K562 (cell line): ENCODE measurements around the gene TRIM38. TPM values are rescaled to one million over a fixed set of nuclear protein-coding genes. Genes with fewer than 3 reads are reported as not detected.
A peak's percentile ranks its signal among the peaks of the same experiment; 100 is the strongest.

Experiments used
- ATF4 ChIP-seq: fragments of 450-650 bp; formaldehyde crosslinking; IDR thresholded peaks from 2 replicates; pipeline ENCODE4 v1.4.0; 2022; ENCODE audit warnings: mild to moderate bottlenecking, moderate library complexity
- BCLAF1 ChIP-seq, 2 experiments: fragments of 450-650 bp in 1 of 2; IDR thresholded peaks; 2 replicates each; pipeline ENCODE4 v1.6.1; 2011 to 2017; ENCODE audit warnings: low read depth in 2 of 2, antibody characterized with exemption in 1 of 2, borderline replicate concordance in 1 of 2, low read length in 1 of 2, mild to moderate bottlenecking in 1 of 2, mixed read lengths in 1 of 2; ENCODE audit not compliant: control insufficient read depth in 1 of 2
- EWSR1 ChIP-seq: fragments of 450-650 bp; IDR thresholded peaks from 2 replicates; pipeline ENCODE4 v1.6.1; 2018; ENCODE audit warnings: borderline replicate concordance, mild to moderate bottlenecking, low read depth, moderate library complexity; ENCODE audit not compliant: partially characterized antibody
- HMGXB4 ChIP-seq: sonication (generic); formaldehyde crosslinking; IDR thresholded peaks from 2 replicates; pipeline ENCODE4 v1.8.1; 2023; ENCODE audit warnings: mild to moderate bottlenecking, missing genetic modification reagents
- MNT ChIP-seq, 2 experiments: fragments of 450-650 bp; conservative IDR thresholded peaks; 2 replicates each; pipeline ENCODE4 v1.6.1; 2017; ENCODE audit warnings: mild to moderate bottlenecking in 2 of 2, moderate library complexity in 2 of 2
- NCOR1 ChIP-seq: fragments of 450-650 bp; IDR thresholded peaks from 2 replicates; pipeline ENCODE4 v1.6.1; 2016; ENCODE audit warnings: mild to moderate bottlenecking, moderate library complexity
- NFE2L1 ChIP-seq: fragments of 450-650 bp; IDR thresholded peaks from 2 replicates; pipeline ENCODE4 v1.6.1; 2016; ENCODE audit warnings: missing genetic modification characterization, low read depth, mild to moderate bottlenecking, missing compliant biosample characterization, moderate library complexity, borderline replicate concordance
- PHB ChIP-seq: fragments of 250-450 bp; sonication (Bioruptor Pico); IDR thresholded peaks from 2 replicates; pipeline ENCODE4 v1.5.0; 2021
- XRCC5 ChIP-seq: fragments of 200-400 bp; formaldehyde crosslinking; IDR thresholded peaks from 2 replicates; pipeline ENCODE4 v1.6.1; 2017; ENCODE audit warnings: low read depth, mild to moderate bottlenecking, low read length
- ZNF146 ChIP-seq: IDR thresholded peaks from one replicate; pipeline ENCODE4 v1.6.1; 2018; ENCODE audit warnings: missing compliant biosample characterization; ENCODE audit not compliant: unreplicated experiment
- ZNF280A ChIP-seq: fragments of 450-650 bp; IDR thresholded peaks from 2 replicates; pipeline ENCODE4 v1.6.1; 2018; ENCODE audit warnings: mild to moderate bottlenecking, low read depth; ENCODE audit not compliant: partially characterized antibody
- polyA plus RNA-seq, 8 experiments: library from polyadenylated mRNA; depleted of rRNA in 4 of 8; stranded (reverse) in 5 of 8; unstranded in 3 of 8; fragments of >200 nt; fragmentation: Nextera tagmentation in 2 of 8; fragmentation: Illumina TruSeq in 1 of 8; extraction: Ambion mirVana in 2 of 8; extraction: Trizol in 1 of 8; gene quantifications; 2 replicates each; pipeline versions ENCODE4 v1.2.1 to v1.2.3, GENCODE V29; 2011 to 2014; ENCODE audit warnings: inconsistent platforms in 1 of 8, missing spikeins in 1 of 8
- total RNA-seq, 7 experiments: library from RNA; depleted of rRNA in 6 of 7; stranded (reverse); fragments of >200 nt in 6 of 7; fragmentation: Illumina TruSeq in 2 of 7; extraction: Trizol in 2 of 7; gene quantifications; 2 replicates each; pipeline versions ENCODE4 v1.2.1 to v1.2.3, GENCODE V29; 2011 to 2021; ENCODE audit warnings: low replicate concordance in 1 of 7

Gene TRIM38
- total and polyA plus RNA-seq, 9 of the 15 experiments (the other 6 are each of a cell fraction or from before 2014, with no cell fraction given): 1.7 to 6.7 (median 6.3) TPM

- no peak for TF ChIP-seq ZNF280A
- peak in 1 of 2 experiments; percentile 48; a peak in 3 of 4 replicates for TF ChIP-seq BCLAF1 (IDR thresholded peaks at IDR 0.05; ENCODE audit: borderline replicate concordance in 1 of 2, control insufficient read depth in 1 of 2, low read depth in 2 of 2, low read length in 1 of 2)
- TF ChIP-seq EWSR1: no peak
- peak; percentile 57; the same call in 1 of the 2 replicates for TF ChIP-seq HMGXB4 (CRISPR knock-in tag)
- peak; percentile 74; the same call in 1 of the 2 replicates for TF ChIP-seq PHB (CRISPR knock-in tag)
- TF ChIP-seq ATF4: peak; percentile 52; the same call in 1 of the 2 replicates
- TF ChIP-seq NFE2L1 (tag): no peak
- peak; percentile 35 to 40; a peak in 1 of 4 replicates for TF ChIP-seq MNT (conservative IDR thresholded peaks at IDR 0.05)
- no peak for TF ChIP-seq NCOR1
- TF ChIP-seq ZNF146 (CRISPR knock-in tag): peak; percentile 12
- TF ChIP-seq XRCC5: peak; percentile 48; the same call in 1 of the 2 replicates
These were observed 70.7 kb downstream of the TRIM38 start (continued) for GRCh38 chr6:26033085-26033940.
